Thyroid gland (tissue), 4 donors: Measurements from ENCODE around the gene WNT8B. TPM values are rescaled to one million over a fixed set of nuclear protein-coding genes. Genes with fewer than 3 reads are reported as not detected.

Source experiments
- DNase-seq, 2 donors: peaks; one replicate each; pipeline ENCODE4 v3.0.0-alpha.2; 2019
- H3K27ac ChIP-seq, 3 donors: fragments of 200-600 bp; sonication (generic); 1 replicate in 2 of 3; 2 replicates in 1 of 3; pipeline ENCODE4 v1.5.1; 2016 to 2019; ENCODE audit warnings: mild to moderate bottlenecking in 1 of 3, moderate library complexity in 1 of 3
- H3K27me3 ChIP-seq: fragments of 200-600 bp; sonication (generic); one replicate; pipeline ENCODE4 v1.5.1; 2019
- H3K36me3 ChIP-seq, 2 donors: fragments of 200-600 bp; sonication (generic); one replicate each; pipeline ENCODE4 v1.5.1; 2016 to 2019
- H3K4me1 ChIP-seq, 2 donors: fragments of 200-600 bp; sonication (generic); one replicate each; pipeline ENCODE4 v1.5.1; 2017 to 2019
- H3K4me3 ChIP-seq, 3 donors: fragments of 200-600 bp; sonication (generic); replicated peaks in 1 of 3; 1 replicate in 2 of 3; 2 replicates in 1 of 3; pipeline ENCODE4 v1.5.1; 2016; ENCODE audit warnings: mild to moderate bottlenecking in 1 of 3
- H3K9me3 ChIP-seq: fragments of 200-600 bp; sonication (generic); one replicate; pipeline ENCODE4 v1.5.1; 2017
- POLR2A ChIP-seq, 2 donors: fragments of 450-650 bp; IDR thresholded peaks; one replicate each; pipeline ENCODE4 v1.6.1; 2017; ENCODE audit warnings: antibody characterized with exemption in 2 of 2, mild to moderate bottlenecking in 2 of 2, moderate library complexity in 1 of 2
- WGBS, 2 donors: methylation state at CpG; one replicate each; pipeline ENCODE4 v1.1.5; 2017; 5-methylcytosine and 5-hydroxymethylcytosine counted together
- intact Hi-C: fragments of 100-400 bp; cut with DNase I; formaldehyde crosslinking; loops from one replicate; pipeline ENCODE4 v1.15.1; 2023
- total RNA-seq, 4 donors: library from RNA; depleted of rRNA; stranded (reverse); fragments of >200 nt; gene quantifications; one replicate each; pipeline ENCODE4 v1.2.3, GENCODE V29; 2016
- TF ChIP-seq, protein P1 (sequence below), 6 experiments: fragments of 200-600 bp in 3 of 6; fragments of 450-650 bp in 3 of 6; sonication (generic) in 3 of 6; IDR thresholded peaks; one replicate each; pipeline ENCODE4 v1.5.1; 2016 to 2019; ENCODE audit warnings: antibody characterized with exemption in 6 of 6, mild to moderate bottlenecking in 2 of 6, inconsistent platforms in 1 of 6, moderate library complexity in 1 of 6

Gene WNT8B
- total RNA-seq, 4 donors from 2014 or later = not detected

DNA sequence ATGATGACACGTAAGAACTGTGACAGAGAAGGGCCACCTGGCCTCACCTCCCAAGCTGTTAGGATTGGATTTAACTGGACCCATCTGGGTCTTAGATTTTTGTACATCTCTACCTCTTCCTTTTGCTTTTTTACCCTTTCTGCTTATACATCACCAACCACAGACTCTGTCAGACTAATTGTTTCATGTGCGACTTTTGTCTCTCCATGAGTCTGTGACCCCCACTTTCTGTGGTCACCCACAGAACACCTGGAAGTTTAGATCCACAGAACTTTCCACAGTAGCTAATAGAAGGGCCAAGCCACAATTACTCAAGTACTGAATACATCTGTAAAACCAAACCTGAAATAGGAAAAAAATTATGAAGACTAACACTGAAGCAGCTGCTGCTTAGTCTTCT lies 33.8 kb downstream of the WNT8B start:
- H3K4me3 ChIP-seq = no peak overlapping the region
- peaks cover 0 to 8% of the 10 kb centered on the region in 2 donors for H3K36me3 ChIP-seq
- H3K9me3 ChIP-seq = no peaks in the 10 kb centered on the region
- no peaks in the 10 kb centered on the region for H3K27me3 ChIP-seq
- H3K27ac ChIP-seq = no peak overlapping the region
- intact Hi-C loops = no loop called here
- WGBS, 2 donors = 91 to 92% methylated on average over 2 of the region's 2 CpGs
- H3K4me1 ChIP-seq = no peaks in the 10 kb centered on the region
- DNase-seq = no peak
- no peak for TF ChIP-seq POLR2A (IDR thresholded peaks at IDR 0.05)
- TF ChIP-seq, protein P1, sequence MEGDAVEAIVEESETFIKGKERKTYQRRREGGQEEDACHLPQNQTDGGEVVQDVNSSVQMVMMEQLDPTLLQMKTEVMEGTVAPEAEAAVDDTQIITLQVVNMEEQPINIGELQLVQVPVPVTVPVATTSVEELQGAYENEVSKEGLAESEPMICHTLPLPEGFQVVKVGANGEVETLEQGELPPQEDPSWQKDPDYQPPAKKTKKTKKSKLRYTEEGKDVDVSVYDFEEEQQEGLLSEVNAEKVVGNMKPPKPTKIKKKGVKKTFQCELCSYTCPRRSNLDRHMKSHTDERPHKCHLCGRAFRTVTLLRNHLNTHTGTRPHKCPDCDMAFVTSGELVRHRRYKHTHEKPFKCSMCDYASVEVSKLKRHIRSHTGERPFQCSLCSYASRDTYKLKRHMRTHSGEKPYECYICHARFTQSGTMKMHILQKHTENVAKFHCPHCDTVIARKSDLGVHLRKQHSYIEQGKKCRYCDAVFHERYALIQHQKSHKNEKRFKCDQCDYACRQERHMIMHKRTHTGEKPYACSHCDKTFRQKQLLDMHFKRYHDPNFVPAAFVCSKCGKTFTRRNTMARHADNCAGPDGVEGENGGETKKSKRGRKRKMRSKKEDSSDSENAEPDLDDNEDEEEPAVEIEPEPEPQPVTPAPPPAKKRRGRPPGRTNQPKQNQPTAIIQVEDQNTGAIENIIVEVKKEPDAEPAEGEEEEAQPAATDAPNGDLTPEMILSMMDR (IDR thresholded peaks at IDR 0.05) = no peak

DNA sequence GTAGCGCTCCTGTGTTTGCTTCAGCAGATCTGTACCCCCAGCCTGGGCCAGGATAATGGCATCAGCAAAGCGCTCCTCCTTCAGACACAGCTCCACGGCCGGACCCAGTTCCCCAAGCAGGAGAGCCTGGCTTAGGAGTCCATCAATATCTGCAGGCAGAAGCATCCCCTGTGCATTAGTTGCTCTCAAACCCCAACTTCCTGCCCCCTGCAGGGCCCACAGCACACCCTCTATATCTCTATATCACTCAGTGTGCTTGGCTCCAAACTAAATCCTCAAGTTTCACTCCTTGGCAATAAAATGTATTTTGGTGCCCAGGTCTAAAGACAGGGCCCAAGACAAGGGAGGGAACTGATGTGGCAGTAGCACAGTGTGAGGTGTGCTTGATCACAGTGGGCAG lies 35.2 kb downstream of the WNT8B start:
- peaks cover 0 to 11% of the 10 kb centered on the region in 2 donors for H3K36me3 ChIP-seq
- no peak overlapping the region for H3K4me3 ChIP-seq

DNA sequence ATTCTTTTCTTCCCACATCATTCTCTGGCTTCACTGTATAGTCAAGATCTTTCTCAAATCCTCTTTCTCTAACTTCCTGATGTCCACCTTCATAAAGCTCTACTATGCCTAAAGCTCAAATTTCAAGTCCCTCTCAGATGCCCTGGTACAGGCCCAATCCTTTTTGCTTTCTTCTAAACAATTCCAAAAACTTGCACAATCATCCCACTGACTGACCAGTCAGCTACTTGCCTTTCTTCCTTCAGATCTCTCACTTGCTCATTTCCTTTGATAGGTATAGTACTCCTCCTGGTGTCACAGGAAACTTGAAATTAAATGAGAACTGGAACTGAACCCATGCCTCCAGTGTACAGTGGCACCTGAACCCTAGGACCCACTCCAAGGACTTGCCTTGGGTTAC lies 38.6 kb downstream of the WNT8B start:
- H3K9me3 ChIP-seq = no peaks in the 10 kb centered on the region
- TF ChIP-seq POLR2A (IDR thresholded peaks at IDR 0.05) = no peak
- TF ChIP-seq, protein P1 (IDR thresholded peaks at IDR 0.05) = no peak
- intact Hi-C loops = no loop called here

More for the DNA sequence above, 35.2 kb downstream of the WNT8B start:
- H3K9me3 ChIP-seq = no peaks in the 10 kb centered on the region
- no peak overlapping the region for H3K27ac ChIP-seq
- DNase-seq = no peak
- 91 to 100% methylated on average over 4 of the region's 4 CpGs for WGBS, 2 donors
- intact Hi-C loops = no loop called here
- TF ChIP-seq POLR2A (IDR thresholded peaks at IDR 0.05) = no peak
- TF ChIP-seq, protein P1 (IDR thresholded peaks at IDR 0.05) = no peak
- H3K27me3 ChIP-seq = no peaks in the 10 kb centered on the region
- H3K4me1 ChIP-seq = no peaks in the 10 kb centered on the region

DNA sequence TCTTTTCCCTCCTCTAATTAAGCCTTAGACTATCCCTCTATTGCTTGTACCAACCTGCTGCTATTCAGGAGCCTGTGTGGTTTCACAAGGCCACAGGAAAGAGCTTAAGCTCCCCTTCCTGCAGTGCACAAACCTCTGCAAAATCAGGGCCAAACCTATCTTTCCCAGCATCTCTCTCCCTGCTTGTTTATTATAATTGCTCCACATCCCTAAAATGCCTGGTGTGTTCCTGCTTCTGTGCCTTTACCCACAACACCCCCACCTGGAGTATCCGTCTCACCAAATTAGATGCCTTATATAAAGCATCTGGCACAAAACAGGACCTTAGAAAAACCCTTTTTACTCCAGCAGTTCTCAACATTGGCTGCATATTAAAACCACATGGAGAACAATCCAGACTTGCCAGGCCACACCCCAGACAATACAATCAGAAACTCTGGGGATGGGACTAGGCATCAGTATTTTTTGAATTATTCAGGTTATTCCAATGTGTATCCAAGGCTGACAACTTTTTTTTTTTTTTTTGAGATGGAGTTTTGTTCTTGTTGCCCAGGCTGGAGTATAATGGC lies 40.2 kb downstream of the WNT8B start:
- 86 to 94% methylated on average over 1 of the region's 1 CpG for WGBS, 2 donors
- Histone ChIP-seq H3K27ac (no peak overlapping the region), H3K27me3 (no peaks in the 10 kb centered on the region), H3K4me1 (no peaks in the 10 kb centered on the region), H3K4me3 (no peak overlapping the region), H3K9me3 (no peaks in the 10 kb centered on the region), H3K36me3 (peaks cover 0 to 3% of the 10 kb centered on the region in 2 donors)
- DNase-seq = no peak
- TF ChIP-seq, protein P1 (IDR thresholded peaks at IDR 0.05) = no peak
- no peak for TF ChIP-seq POLR2A (IDR thresholded peaks at IDR 0.05)
- intact Hi-C loops = no loop called here

More for the DNA sequence above, 38.6 kb downstream of the WNT8B start:
- no peak for DNase-seq
- no peaks in the 10 kb centered on the region for H3K27me3 ChIP-seq
- H3K36me3 ChIP-seq = peaks cover 0 to 4% of the 10 kb centered on the region in 2 donors
- no peak overlapping the region for H3K4me3 ChIP-seq
- no peak overlapping the region for H3K27ac ChIP-seq
- H3K4me1 ChIP-seq = no peaks in the 10 kb centered on the region

DNA sequence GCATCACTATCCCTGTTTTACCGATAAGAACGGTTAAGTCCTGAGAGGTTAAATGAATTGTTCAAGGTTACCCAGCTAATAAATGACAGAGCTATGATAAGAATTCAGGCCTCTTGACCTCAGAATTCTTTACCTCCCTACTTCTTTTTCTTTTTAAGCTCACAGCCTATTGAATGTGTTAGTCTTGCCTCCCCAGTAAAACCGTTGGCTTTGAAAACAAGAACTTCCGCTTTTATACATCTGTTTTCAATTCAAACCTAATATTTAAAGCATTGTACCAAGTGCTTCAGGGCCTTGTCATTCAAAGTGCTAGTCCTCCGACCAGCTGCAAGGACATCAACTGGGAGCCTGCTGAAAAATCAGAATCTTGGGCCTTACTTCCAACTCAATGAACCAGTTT lies 41.3 kb downstream of the WNT8B start:
- Histone ChIP-seq H3K9me3 (no peaks in the 10 kb centered on the region), H3K36me3 (peaks cover 0 to 3% of the 10 kb centered on the region in 2 donors), H3K27me3 (no peaks in the 10 kb centered on the region), H3K27ac (no peak overlapping the region), H3K4me1 (no peaks in the 10 kb centered on the region), H3K4me3 (no peak overlapping the region)
- whole genome bisulfite sequencing, 2 donors = 68 to 74% methylated on average over 5 of the region's 5 CpGs
- TF ChIP-seq POLR2A (IDR thresholded peaks at IDR 0.05) = no peak
- intact Hi-C loops = no loop called here
- DNase-seq = no peak
